ENCODE measurements around the gene ZNF746. TPM values are rescaled to one million over a fixed set of nuclear protein-coding genes. Genes with fewer than 3 reads are reported as not detected.

ZNF746 gene
- total RNA-seq, 1 donor from 2014 or later, result 25.0 TPM

- DNase-seq (ENCODE audit: extremely low read depth, low read depth, low spot score), result no peak
Observed at GRCh38 chr7:149490083-149490760, 7.4 kb downstream of the ZNF746 start.

GRCh38 chr7:149489391-149490024 lies 8.1 kb downstream of the ZNF746 start:
- no peak for DNase-seq (ENCODE audit: extremely low read depth, low read depth, low spot score)

GRCh38 chr7:149479568-149479967 lies 18.0 kb downstream of the ZNF746 start:
- DNase-seq (ENCODE audit: extremely low read depth, low read depth, low spot score), result no peak

- no peak for DNase-seq (ENCODE audit: extremely low read depth, low read depth, low spot score)
Observed at GRCh38 chr7:149478754-149479153, 18.9 kb downstream of the ZNF746 start.

GRCh38 chr7:149477494-149478443 lies 19.8 kb downstream of the ZNF746 start:
- DNase-seq (ENCODE audit: extremely low read depth, low read depth, low spot score), result no peak

GRCh38 chr7:149476791-149477190 lies 20.8 kb downstream of the ZNF746 start:
- no peak for DNase-seq (ENCODE audit: extremely low read depth, low read depth, low spot score)

- DNase-seq (ENCODE audit: extremely low read depth, low read depth, low spot score), result no peak
Observed at GRCh38 chr7:149475121-149476045, 22.2 kb downstream of the ZNF746 start.

GRCh38 chr7:149474309-149475120 lies 23.1 kb downstream of the ZNF746 start:
- no peak for DNase-seq (ENCODE audit: extremely low read depth, low read depth, low spot score)

- DNase-seq (ENCODE audit: extremely low read depth, low read depth, low spot score), result no peak
Observed at GRCh38 chr7:149473251-149473650, 24.4 kb downstream of the ZNF746 start.

- no peak for DNase-seq (ENCODE audit: extremely low read depth, low read depth, low spot score)
Observed at GRCh38 chr7:149471289-149471953, 26.2 kb downstream of the ZNF746 start.

- no peak for DNase-seq (ENCODE audit: extremely low read depth, low read depth, low spot score)
Observed at GRCh38 chr7:149469806-149470205, 27.8 kb downstream of the ZNF746 start.

GRCh38 chr7:149468208-149468607 lies 29.4 kb downstream of the ZNF746 start:
- DNase-seq (ENCODE audit: extremely low read depth, low read depth, low spot score), result no peak

GRCh38 chr7:149467321-149467859 lies 30.2 kb downstream of the ZNF746 start:
- no peak for DNase-seq (ENCODE audit: extremely low read depth, low read depth, low spot score)

- DNase-seq (ENCODE audit: extremely low read depth, low read depth, low spot score), result no peak
Observed at GRCh38 chr7:149466364-149466763, 31.2 kb downstream of the ZNF746 start.

GRCh38 chr7:149463500-149464161 lies 34.0 kb downstream of the ZNF746 start:
- DNase-seq (ENCODE audit: extremely low read depth, low read depth, low spot score), result no peak

GRCh38 chr7:149462101-149462520 lies 35.5 kb downstream of the ZNF746 start:
- DNase-seq (ENCODE audit: extremely low read depth, low read depth, low spot score), result no peak

GRCh38 chr7:149460493-149461277 lies 36.9 kb downstream of the ZNF746 start, which contains the start of gene ZNF777:
TSS of gene ZNF777 (minus strand) at chr7:149461062. CDS start at chr7:149456022, 5,040 bp downstream.
- peak; percentile 25 for DNase-seq (ENCODE audit: extremely low read depth, low read depth, low spot score)
